Fibroblast of lung (primary cell): Measurements from ENCODE around the gene LMAN1L. TPM values are rescaled to one million over a fixed set of nuclear protein-coding genes. Genes with fewer than 3 reads are reported as not detected.

ENCODE experiments used
- DNase-seq, 2 donors: peaks; one replicate each; pipeline versions ENCODE4 v3.0.0 to v3.0.0-alpha.2; 2010; ENCODE audit warnings: low read depth in 2 of 2
- H2AFZ ChIP-seq: 2 replicates; pipeline ENCODE4 v1.5.1; 2012; ENCODE audit warnings: low read length, control low read depth, inconsistent platforms
- H3K27ac ChIP-seq: 2 replicates; pipeline ENCODE4 v1.5.1; 2011; ENCODE audit warnings: low read length, control low read depth; ENCODE audit not compliant: insufficient read depth
- H3K27me3 ChIP-seq: 2 replicates; pipeline ENCODE4 v1.5.1; 2011; ENCODE audit warnings: mild to moderate bottlenecking, low read length; ENCODE audit not compliant: control insufficient read depth, insufficient read depth
- H3K36me3 ChIP-seq: 2 replicates; pipeline ENCODE4 v1.5.1; 2011; ENCODE audit warnings: low read length; ENCODE audit not compliant: control insufficient read depth, insufficient read depth
- H3K4me1 ChIP-seq: 2 replicates; pipeline ENCODE4 v1.5.1; 2011; ENCODE audit warnings: low read length; ENCODE audit not compliant: control insufficient read depth, insufficient read depth; ENCODE audit errors: extremely low read depth
- H3K4me2 ChIP-seq: 2 replicates; pipeline ENCODE4 v1.5.1; 2011; ENCODE audit warnings: low read length, control low read depth; ENCODE audit not compliant: insufficient read depth; ENCODE audit errors: extremely low read depth
- H3K4me3 ChIP-seq, 4 experiments: fragments of 200-600 bp in 1 of 4; sonication (generic) in 1 of 4; replicated peaks in 1 of 4; 2 replicates each; pipeline ENCODE4 v1.5.1; 2011 to 2016; ENCODE audit warnings: low read length in 4 of 4, low read depth in 3 of 4, mild to moderate bottlenecking in 3 of 4, control low read depth in 2 of 4, inconsistent platforms in 1 of 4, mixed read lengths in 1 of 4; ENCODE audit not compliant: insufficient read depth in 1 of 4; ENCODE audit errors: control extremely low read depth in 1 of 4
- H3K79me2 ChIP-seq: 2 replicates; pipeline ENCODE4 v1.5.1; 2012; ENCODE audit warnings: mild to moderate bottlenecking, low read length, inconsistent platforms; ENCODE audit not compliant: control insufficient read depth, insufficient read depth
- H3K9ac ChIP-seq: 2 replicates; pipeline ENCODE4 v1.5.1; 2011; ENCODE audit warnings: mild to moderate bottlenecking, low read length, control low read depth; ENCODE audit not compliant: insufficient read depth
- H3K9me3 ChIP-seq: 2 replicates; pipeline ENCODE4 v1.5.1; 2012; ENCODE audit warnings: low read depth, low read length; ENCODE audit not compliant: control insufficient read depth, insufficient read depth
- H4K20me1 ChIP-seq: 2 replicates; pipeline ENCODE4 v1.5.1; 2011; ENCODE audit warnings: low read length; ENCODE audit not compliant: control insufficient read depth, insufficient read depth; ENCODE audit errors: extremely low read depth
- EZH2 ChIP-seq: IDR thresholded peaks from 2 replicates; pipeline ENCODE4 v1.5.1; 2012; ENCODE audit warnings: low read length, control low read depth, mild to moderate bottlenecking; ENCODE audit errors: missing control alignments
- polyA plus RNA-seq, 2 donors: library from polyadenylated mRNA; depleted of rRNA in 1 of 2; stranded (reverse) in 1 of 2; unstranded in 1 of 2; fragments of >200 nt; gene quantifications; 2 replicates each; pipeline ENCODE4 v1.2.1, GENCODE V29; 2011 to 2012; ENCODE audit warnings: missing spikeins in 1 of 2
- total RNA-seq: library from RNA; depleted of rRNA; stranded (reverse); fragments of >200 nt; gene quantifications from 2 replicates; pipeline ENCODE4 v1.2.1, GENCODE V29; 2014
- TF ChIP-seq, protein P1 (sequence below), 2 donors: IDR thresholded peaks in 1 of 2; conservative IDR thresholded peaks in 1 of 2; 1 replicate in 1 of 2; 2 replicates in 1 of 2; pipeline ENCODE4 v1.5.1; 2011 to 2012; ENCODE audit warnings: low read length in 2 of 2, control low read depth in 1 of 2, inconsistent platforms in 1 of 2, low read depth in 1 of 2, mild to moderate bottlenecking in 1 of 2

The LMAN1L gene
- total and polyA plus RNA-seq, 2 donors (not counting 1 experiment from before 2014, with no cell fraction given): not detected

DNA sequence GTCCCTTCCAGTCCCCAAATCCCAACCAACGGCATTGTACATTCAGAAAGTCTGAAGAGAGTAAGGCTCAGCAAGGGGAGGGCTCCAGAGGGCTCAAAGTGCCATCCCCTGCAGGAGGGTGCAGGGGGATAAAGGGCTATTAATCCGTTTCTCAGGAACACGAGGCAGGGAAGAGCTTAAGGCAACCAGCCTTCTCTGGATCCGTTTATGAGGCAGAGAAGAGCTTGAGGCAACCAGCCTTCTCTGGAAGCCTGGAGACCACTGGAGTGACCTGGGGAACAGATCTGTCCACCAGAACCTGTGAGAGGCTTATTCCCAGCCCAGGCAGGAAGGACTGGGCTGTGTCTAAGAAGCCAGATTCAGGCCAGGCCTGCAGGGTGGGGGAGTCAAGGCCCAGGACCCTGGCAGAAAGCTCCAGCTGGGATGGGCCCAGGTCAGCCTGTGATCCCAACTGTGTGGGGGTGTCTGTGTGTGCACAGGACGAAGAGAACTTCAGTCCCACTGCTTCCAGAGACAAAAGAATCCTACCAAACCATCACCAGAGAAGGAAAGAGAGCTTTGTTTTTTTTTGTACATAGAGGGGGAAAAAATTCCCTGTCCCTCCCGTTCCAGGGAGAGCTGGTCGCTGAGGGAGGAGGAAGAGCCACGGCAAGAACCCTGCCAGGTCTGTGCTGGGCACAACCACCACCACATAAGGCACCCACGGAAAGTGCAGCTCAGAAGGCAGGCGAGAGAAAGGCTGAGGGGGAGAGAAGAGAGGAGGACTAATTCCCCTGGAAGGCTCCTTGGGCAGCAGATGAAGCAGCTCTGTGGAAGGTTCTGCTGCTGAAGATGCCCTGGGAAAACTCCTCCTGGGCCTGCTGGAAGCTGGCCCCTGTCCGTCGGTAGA lies 31.9 kb downstream of the LMAN1L start:
- Histone ChIP-seq H3K79me2 (no peaks in the 10 kb centered on the region), H3K4me2 (no peak overlapping the region), H3K9ac (no peak overlapping the region), H3K27me3 (no peaks in the 10 kb centered on the region), H3K4me1 (peaks cover 7% of the 10 kb centered on the region), H3K27ac (no peak overlapping the region), H3K36me3 (peaks cover 9% of the 10 kb centered on the region), H4K20me1 (no peaks in the 10 kb centered on the region), H3K9me3 (no peaks in the 10 kb centered on the region), H3K4me3 (no peak overlapping the region), H2AFZ (no peak overlapping the region)
- DNase-seq: no peak
- TF ChIP-seq, protein P1, sequence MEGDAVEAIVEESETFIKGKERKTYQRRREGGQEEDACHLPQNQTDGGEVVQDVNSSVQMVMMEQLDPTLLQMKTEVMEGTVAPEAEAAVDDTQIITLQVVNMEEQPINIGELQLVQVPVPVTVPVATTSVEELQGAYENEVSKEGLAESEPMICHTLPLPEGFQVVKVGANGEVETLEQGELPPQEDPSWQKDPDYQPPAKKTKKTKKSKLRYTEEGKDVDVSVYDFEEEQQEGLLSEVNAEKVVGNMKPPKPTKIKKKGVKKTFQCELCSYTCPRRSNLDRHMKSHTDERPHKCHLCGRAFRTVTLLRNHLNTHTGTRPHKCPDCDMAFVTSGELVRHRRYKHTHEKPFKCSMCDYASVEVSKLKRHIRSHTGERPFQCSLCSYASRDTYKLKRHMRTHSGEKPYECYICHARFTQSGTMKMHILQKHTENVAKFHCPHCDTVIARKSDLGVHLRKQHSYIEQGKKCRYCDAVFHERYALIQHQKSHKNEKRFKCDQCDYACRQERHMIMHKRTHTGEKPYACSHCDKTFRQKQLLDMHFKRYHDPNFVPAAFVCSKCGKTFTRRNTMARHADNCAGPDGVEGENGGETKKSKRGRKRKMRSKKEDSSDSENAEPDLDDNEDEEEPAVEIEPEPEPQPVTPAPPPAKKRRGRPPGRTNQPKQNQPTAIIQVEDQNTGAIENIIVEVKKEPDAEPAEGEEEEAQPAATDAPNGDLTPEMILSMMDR (conservative IDR thresholded peaks at IDR 0.05 in 1 of 2, IDR thresholded peaks at IDR 0.05 in 1 of 2; ENCODE audit: low read depth in 1 of 2, low read length in 2 of 2): no peak
- no peak for TF ChIP-seq EZH2

DNA sequence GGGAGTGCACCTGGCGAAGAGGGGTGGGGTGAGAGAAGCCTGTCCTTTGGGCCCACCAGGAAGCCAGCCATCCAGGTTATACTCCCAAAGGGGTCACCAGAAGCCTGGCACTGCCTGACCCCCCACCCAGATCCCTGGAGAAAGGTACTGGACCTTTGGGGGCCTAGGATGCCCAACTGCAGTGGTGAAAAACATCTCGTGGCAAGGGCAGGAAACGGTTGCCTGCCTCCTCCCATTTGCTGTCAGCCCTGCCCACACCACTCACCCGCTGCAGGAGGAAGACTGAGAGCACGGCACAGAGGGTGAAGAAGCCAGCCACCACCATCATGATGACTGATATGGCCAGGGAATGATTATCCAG lies 32.6 kb downstream of the LMAN1L start:
- TF ChIP-seq, protein P1 (conservative IDR thresholded peaks at IDR 0.05 in 1 of 2, IDR thresholded peaks at IDR 0.05 in 1 of 2; ENCODE audit: low read depth in 1 of 2, low read length in 2 of 2): no peak
- TF ChIP-seq EZH2: no peak
- H3K4me1 ChIP-seq: peaks cover 7% of the 10 kb centered on the region
- no peaks in the 10 kb centered on the region for H3K9me3 ChIP-seq
- no peaks in the 10 kb centered on the region for H3K79me2 ChIP-seq
- H3K27ac ChIP-seq: no peak overlapping the region
- H3K4me2 ChIP-seq: no peak overlapping the region
- no peak overlapping the region for H2AFZ ChIP-seq
- H3K27me3 ChIP-seq: no peaks in the 10 kb centered on the region
- H3K9ac ChIP-seq: no peak overlapping the region
- no peak for DNase-seq
- H3K4me3 ChIP-seq: no peak overlapping the region
- H3K36me3 ChIP-seq: peaks cover 9% of the 10 kb centered on the region
- H4K20me1 ChIP-seq: no peaks in the 10 kb centered on the region

DNA sequence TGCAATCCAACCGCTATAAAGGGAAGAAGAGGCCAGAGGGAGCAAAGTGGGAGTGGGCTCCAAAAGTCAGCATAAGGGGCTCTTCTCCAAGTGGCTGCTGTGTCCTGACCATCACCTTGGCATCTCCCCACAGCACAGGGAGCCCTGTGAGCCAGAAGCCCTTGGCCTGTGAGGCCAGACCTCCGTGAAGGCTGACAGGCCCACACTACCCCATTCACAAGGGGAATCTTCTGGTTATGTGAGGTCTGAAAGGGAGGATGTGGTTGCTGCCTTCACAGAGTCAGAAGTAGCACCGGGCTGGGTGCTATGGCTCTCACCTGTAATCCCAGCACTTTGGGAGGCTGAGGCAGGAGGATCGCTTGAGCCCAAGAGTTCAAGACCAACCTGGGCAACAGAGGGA lies 32.9 kb downstream of the LMAN1L start:
- no peak for DNase-seq
- no peaks in the 10 kb centered on the region for H4K20me1 ChIP-seq
- no peaks in the 10 kb centered on the region for H3K9me3 ChIP-seq
- no peak overlapping the region for H3K4me3 ChIP-seq
- no peak overlapping the region for H2AFZ ChIP-seq
- H3K9ac ChIP-seq: no peak overlapping the region
- H3K27me3 ChIP-seq: no peaks in the 10 kb centered on the region
- H3K4me1 ChIP-seq: peaks cover 7% of the 10 kb centered on the region
- H3K27ac ChIP-seq: no peak overlapping the region
- H3K4me2 ChIP-seq: no peak overlapping the region
- TF ChIP-seq EZH2: no peak
- TF ChIP-seq, protein P1 (conservative IDR thresholded peaks at IDR 0.05 in 1 of 2, IDR thresholded peaks at IDR 0.05 in 1 of 2; ENCODE audit: low read depth in 1 of 2, low read length in 2 of 2): no peak
- no peaks in the 10 kb centered on the region for H3K79me2 ChIP-seq
- peaks cover 9% of the 10 kb centered on the region for H3K36me3 ChIP-seq
